Calu3 (cell line): ENCODE measurements around the gene SEMA4F. TPM values are rescaled to one million over a fixed set of nuclear protein-coding genes. Genes with fewer than 3 reads are reported as not detected.

Experiments
- BruUV-seq: library from RNA; stranded (reverse); fragments of 400-500 nt; replicated peaks from 2 replicates; lab custom pipeline; 2021; lab: Mats Ljungman, UMichigan
- CTCF ChIA-PET: fragments of 300-600 bp; sonication (Branson Sonifier 250); formaldehyde crosslinking; loops from one replicate; lab custom pipeline; 2022; ENCODE audit warnings: antibody characterized with exemption; lab: Charles Lee
- DNase-seq: peaks from one replicate; pipeline ENCODE4 v3.0.0; 2022
- H3K27ac Mint-ChIP-seq: one replicate; pipeline ENCODE4 v1.8.0; 2022; ENCODE audit warnings: mixed read lengths; ENCODE audit not compliant: unreplicated experiment
- H3K27me3 Mint-ChIP-seq: one replicate; pipeline ENCODE4 v1.8.0; 2022; ENCODE audit warnings: mixed read lengths; ENCODE audit not compliant: unreplicated experiment
- H3K36me3 Mint-ChIP-seq: one replicate; pipeline ENCODE4 v1.8.0; 2022; ENCODE audit warnings: mild to moderate bottlenecking, moderate library complexity, mixed read lengths; ENCODE audit not compliant: insufficient read depth, unreplicated experiment
- H3K4me1 Mint-ChIP-seq: one replicate; pipeline ENCODE4 v1.8.0; 2022; ENCODE audit warnings: mild to moderate bottlenecking, low read depth, mixed read lengths; ENCODE audit not compliant: unreplicated experiment
- H3K4me3 Mint-ChIP-seq: one replicate; pipeline ENCODE4 v1.8.0; 2022; ENCODE audit warnings: mild to moderate bottlenecking, low read depth, moderate library complexity, mixed read lengths; ENCODE audit not compliant: unreplicated experiment
- H3K9me3 Mint-ChIP-seq: one replicate; pipeline ENCODE4 v1.8.0; 2022; ENCODE audit warnings: low read depth, mixed read lengths; ENCODE audit not compliant: unreplicated experiment
- CTCF ChIP-seq: fragments of 200-600 bp; IDR thresholded peaks from one replicate; pipeline ENCODE4 v1.8.0; 2022; ENCODE audit warnings: antibody characterized with exemption; ENCODE audit not compliant: unreplicated experiment
- intact Hi-C: fragments of 100-400 bp; cut with micrococcal nuclease; formaldehyde crosslinking; loops from one replicate; pipeline ENCODE4 v1.10.0; 2022; ENCODE audit not compliant: unreplicated experiment
- total RNA-seq: library from RNA; stranded (reverse); gene quantifications from 2 replicates; pipeline ENCODE4 v1.2.3, GENCODE V29; 2022

Gene SEMA4F
- total RNA-seq, 1 experiment from 2014 or later = 10.1 TPM

- no peak overlapping the region for H3K27ac Mint-ChIP-seq
- no peaks in the 10 kb centered on the region for H3K9me3 Mint-ChIP-seq
- no peaks in the 10 kb centered on the region for H3K36me3 Mint-ChIP-seq
- H3K27me3 Mint-ChIP-seq = peaks cover 8% of the 10 kb centered on the region
- no peak for TF ChIP-seq CTCF
- DNase-seq = no peak
- no peak overlapping the region for H3K4me3 Mint-ChIP-seq
- H3K4me1 Mint-ChIP-seq = no peaks in the 10 kb centered on the region
- CTCF ChIA-PET = no interaction called here
- BruUV-seq = no TSS peak
- intact Hi-C loops = no loop called here
These were observed 8.7 kb upstream of the SEMA4F start for GRCh38 chr2:74645344-74645743.

GRCh38 chr2:74646201-74646600 lies 7.8 kb upstream of the SEMA4F start:
- no peak for DNase-seq
- H3K4me1 Mint-ChIP-seq = no peaks in the 10 kb centered on the region
- H3K4me3 Mint-ChIP-seq = no peak overlapping the region
- H3K9me3 Mint-ChIP-seq = no peaks in the 10 kb centered on the region
- H3K27ac Mint-ChIP-seq = no peak overlapping the region
- no peaks in the 10 kb centered on the region for H3K36me3 Mint-ChIP-seq
- CTCF ChIA-PET = no interaction called here
- TF ChIP-seq CTCF = no peak
- BruUV-seq = no TSS peak
- intact Hi-C loops = no loop called here
- peaks cover under 1% of the 10 kb centered on the region for H3K27me3 Mint-ChIP-seq

- Mint-ChIP-seq H3K4me1 (no peaks in the 10 kb centered on the region), H3K36me3 (no peaks in the 10 kb centered on the region), H3K27ac (no peak overlapping the region), H3K9me3 (no peaks in the 10 kb centered on the region), H3K27me3 (no peaks in the 10 kb centered on the region), H3K4me3 (no peak overlapping the region)
- CTCF ChIA-PET = no interaction called here
- no peak for DNase-seq
- TF ChIP-seq CTCF = no peak
- intact Hi-C loops = no loop called here
- BruUV-seq = no TSS peak
These were observed 7.1 kb upstream of the SEMA4F start for GRCh38 chr2:74646834-74647482.

- DNase-seq = no peak
- intact Hi-C loops = no loop called here
- CTCF ChIA-PET = no interaction called here
- no peak for TF ChIP-seq CTCF
- no peaks in the 10 kb centered on the region for H3K4me1 Mint-ChIP-seq
- H3K36me3 Mint-ChIP-seq = no peaks in the 10 kb centered on the region
- no peaks in the 10 kb centered on the region for H3K27me3 Mint-ChIP-seq
- no peak within 1 kb of the TSS for H3K4me3 Mint-ChIP-seq
- no peak within 1 kb of the TSS for H3K27ac Mint-ChIP-seq
- no peaks in the 10 kb centered on the region for H3K9me3 Mint-ChIP-seq
- BruUV-seq = no TSS peak
These were observed 6.0 kb upstream of the SEMA4F start, which contains the start of gene M1AP for GRCh38 chr2:74648009-74648443. Gene M1AP (minus strand): TSS chr2:74648330. CDS start chr2:74640275, 8,055 bp downstream.
